ENCODE results near the gene TRIP11.

Gene TRIP11

GRCh38 chr14:91918186-91918883 is 121.5 kb downstream of the TRIP11 start:
- no peak for DNase-seq (ENCODE audit: low read depth in 2 of 2)

Data from fibroblast of skin of left quadriceps (primary cell).